Upper lobe of left lung (tissue), 6 donors: ENCODE data around the gene TSPAN2. TPM values are rescaled to one million over a fixed set of nuclear protein-coding genes. Genes with fewer than 3 reads are reported as not detected.

Source experiments
- ATAC-seq, 2 donors: fragments of 200-7000 bp; cut with Tn5 transposase; one replicate each; pipeline ENCODE4 v1.9.1; 2022; ENCODE audit warnings: mild to moderate bottlenecking in 2 of 2, moderate library complexity in 2 of 2; ENCODE audit not compliant: low FRiP score in 2 of 2
- DNase-seq, 2 donors: peaks; one replicate each; pipeline ENCODE4 v3.0.0-alpha.2; 2019 to 2020
- H3K27ac ChIP-seq, 4 donors: fragments of 200-600 bp; sonication (generic); one replicate each; pipeline ENCODE4 v1.5.1; 2016 to 2019
- H3K27me3 ChIP-seq, 4 donors: fragments of 200-600 bp; sonication (generic); one replicate each; pipeline ENCODE4 v1.5.1; 2017 to 2019
- H3K36me3 ChIP-seq, 4 donors: fragments of 200-600 bp; sonication (generic); one replicate each; pipeline ENCODE4 v1.5.1; 2016 to 2019
- H3K4me1 ChIP-seq, 4 donors: fragments of 200-600 bp; sonication (generic); one replicate each; pipeline ENCODE4 v1.5.1; 2018 to 2019
- H3K4me3 ChIP-seq, 4 donors: fragments of 200-600 bp; sonication (generic); one replicate each; pipeline ENCODE4 v1.5.1; 2017 to 2019; ENCODE audit warnings: mild to moderate bottlenecking in 2 of 4, moderate library complexity in 1 of 4
- H3K9me3 ChIP-seq, 4 donors: fragments of 200-600 bp; sonication (generic); one replicate each; pipeline ENCODE4 v1.5.1; 2018 to 2019
- EP300 ChIP-seq, 4 donors: sonication (generic); formaldehyde crosslinking; IDR thresholded peaks; one replicate each; pipeline ENCODE4 v1.5.1; 2017; ENCODE audit warnings: antibody characterized with exemption in 4 of 4, control low read depth in 2 of 4
- POLR2A ChIP-seq, 4 donors: fragments of 450-650 bp; IDR thresholded peaks; one replicate each; pipeline ENCODE4 v1.5.1; 2016 to 2017; ENCODE audit warnings: antibody characterized with exemption in 4 of 4, mild to moderate bottlenecking in 2 of 4
- POLR2AphosphoS5 ChIP-seq, 2 donors: sonication (generic); formaldehyde crosslinking; IDR thresholded peaks; one replicate each; pipeline ENCODE4 v1.5.1; 2017; ENCODE audit warnings: antibody characterized with exemption in 2 of 2
- WGBS, 2 donors: methylation state at CpG; one replicate each; pipeline ENCODE4 v1.1.5; 2017 to 2018; 5-methylcytosine and 5-hydroxymethylcytosine counted together
- total RNA-seq, 6 donors: library from RNA; depleted of rRNA in 4 of 6; stranded (reverse); fragments of >200 nt in 4 of 6; gene quantifications; one replicate each; pipeline versions ENCODE4 v1.1.0 to v1.2.1, GENCODE V29; 2016 to 2021
- TF ChIP-seq, protein P1 (sequence below), 6 experiments: fragments of 450-650 bp in 4 of 6; fragments of 200-600 bp in 2 of 6; sonication (generic) in 2 of 6; IDR thresholded peaks; one replicate each; pipeline ENCODE4 v1.5.1; 2016 to 2019; ENCODE audit warnings: antibody characterized with exemption in 6 of 6
- donor health status: DM: no; HTN: no; CAD: no; lungs with moderate emphysema.
- donor health status: DM: no; HTN: yes; CAD: no; lungs with severe emphysema.

TSPAN2 gene
- total RNA-seq, 6 donors from 2014 or later: 1.7 to 13.7 (median 4.5) TPM

DNA sequence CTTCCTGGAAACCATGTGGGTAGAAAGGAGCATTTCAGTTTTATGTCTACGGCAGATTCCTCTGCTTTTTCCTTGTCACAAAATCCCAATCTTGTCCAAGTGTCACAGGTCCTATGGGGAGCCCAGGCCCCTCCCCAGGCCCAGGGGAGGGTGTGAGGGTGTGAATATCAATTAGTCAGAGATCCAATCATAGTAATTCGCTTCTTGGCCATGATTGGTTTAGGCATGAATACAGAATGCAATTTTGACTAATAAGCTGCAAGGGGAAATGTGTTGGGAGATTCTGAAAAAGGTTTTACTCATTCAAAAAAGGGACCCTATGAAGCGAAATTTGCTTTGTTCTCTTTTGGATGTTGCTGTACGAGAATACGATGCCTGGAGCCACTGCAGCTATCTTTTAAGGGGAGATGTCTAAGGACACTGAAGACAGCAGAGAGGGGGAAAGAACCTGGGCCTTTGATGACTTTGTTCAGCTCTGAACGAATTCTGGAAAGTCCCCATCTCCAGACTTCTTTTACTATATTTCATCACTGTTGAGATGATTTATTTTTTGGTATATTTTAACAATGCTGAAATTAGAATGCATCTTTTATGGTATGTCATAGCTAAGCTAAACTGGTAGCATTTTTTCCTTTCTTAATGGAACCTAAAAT lies 18.2 kb downstream of the TSPAN2 start:
- no peak overlapping the region for H3K4me3 ChIP-seq
- ATAC-seq: no peak
- H3K9me3 ChIP-seq: no peaks in the 10 kb centered on the region
- DNase-seq: no peak
- 90 to 92% methylated on average over 6 of the region's 6 CpGs for WGBS, 2 donors
- peaks cover 0 to 16% (median 4%) of the 10 kb centered on the region in 4 donors for H3K4me1 ChIP-seq
- no peak overlapping the region for H3K27ac ChIP-seq
- H3K27me3 ChIP-seq: no peaks in the 10 kb centered on the region
- no peaks in the 10 kb centered on the region for H3K36me3 ChIP-seq
- TF ChIP-seq EP300 (IDR thresholded peaks at IDR 0.05) (no peak), POLR2A (IDR thresholded peaks at IDR 0.05) (no peak), POLR2AphosphoS5 (IDR thresholded peaks at IDR 0.05) (no peak)
- TF ChIP-seq, protein P1, sequence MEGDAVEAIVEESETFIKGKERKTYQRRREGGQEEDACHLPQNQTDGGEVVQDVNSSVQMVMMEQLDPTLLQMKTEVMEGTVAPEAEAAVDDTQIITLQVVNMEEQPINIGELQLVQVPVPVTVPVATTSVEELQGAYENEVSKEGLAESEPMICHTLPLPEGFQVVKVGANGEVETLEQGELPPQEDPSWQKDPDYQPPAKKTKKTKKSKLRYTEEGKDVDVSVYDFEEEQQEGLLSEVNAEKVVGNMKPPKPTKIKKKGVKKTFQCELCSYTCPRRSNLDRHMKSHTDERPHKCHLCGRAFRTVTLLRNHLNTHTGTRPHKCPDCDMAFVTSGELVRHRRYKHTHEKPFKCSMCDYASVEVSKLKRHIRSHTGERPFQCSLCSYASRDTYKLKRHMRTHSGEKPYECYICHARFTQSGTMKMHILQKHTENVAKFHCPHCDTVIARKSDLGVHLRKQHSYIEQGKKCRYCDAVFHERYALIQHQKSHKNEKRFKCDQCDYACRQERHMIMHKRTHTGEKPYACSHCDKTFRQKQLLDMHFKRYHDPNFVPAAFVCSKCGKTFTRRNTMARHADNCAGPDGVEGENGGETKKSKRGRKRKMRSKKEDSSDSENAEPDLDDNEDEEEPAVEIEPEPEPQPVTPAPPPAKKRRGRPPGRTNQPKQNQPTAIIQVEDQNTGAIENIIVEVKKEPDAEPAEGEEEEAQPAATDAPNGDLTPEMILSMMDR (IDR thresholded peaks at IDR 0.05): no peak

GRCh38 chr1:115069659-115070308 lies 19.5 kb downstream of the TSPAN2 start:
- peaks cover 0 to 16% (median 4%) of the 10 kb centered on the region in 4 donors for H3K4me1 ChIP-seq
- H3K27ac ChIP-seq: no peak overlapping the region
- ATAC-seq (no peak), DNase-seq (no peak)
- H3K27me3 ChIP-seq: no peaks in the 10 kb centered on the region
- no peaks in the 10 kb centered on the region for H3K36me3 ChIP-seq
- no peak overlapping the region for H3K4me3 ChIP-seq
- no peaks in the 10 kb centered on the region for H3K9me3 ChIP-seq
- 77 to 79% methylated on average over 7 of the region's 7 CpGs for WGBS, 2 donors
- no peak for TF ChIP-seq EP300 (IDR thresholded peaks at IDR 0.05)

GRCh38 chr1:115068826-115069585 lies 20.3 kb downstream of the TSPAN2 start:
- Histone ChIP-seq H3K27ac (no peak overlapping the region), H3K36me3 (no peaks in the 10 kb centered on the region), H3K9me3 (no peaks in the 10 kb centered on the region), H3K4me3 (no peak overlapping the region), H3K27me3 (no peaks in the 10 kb centered on the region), H3K4me1 (peaks cover 0 to 15% (median 4%) of the 10 kb centered on the region in 4 donors)
- TF ChIP-seq EP300 (IDR thresholded peaks at IDR 0.05) (no peak), POLR2A (IDR thresholded peaks at IDR 0.05) (no peak), POLR2AphosphoS5 (IDR thresholded peaks at IDR 0.05) (no peak)
- TF ChIP-seq, protein P1 (IDR thresholded peaks at IDR 0.05): no peak
- DNase-seq: no peak
- WGBS, 2 donors: 68 to 71% methylated on average over 8 to 12 of the region's 12 CpGs
- ATAC-seq: no peak

DNA sequence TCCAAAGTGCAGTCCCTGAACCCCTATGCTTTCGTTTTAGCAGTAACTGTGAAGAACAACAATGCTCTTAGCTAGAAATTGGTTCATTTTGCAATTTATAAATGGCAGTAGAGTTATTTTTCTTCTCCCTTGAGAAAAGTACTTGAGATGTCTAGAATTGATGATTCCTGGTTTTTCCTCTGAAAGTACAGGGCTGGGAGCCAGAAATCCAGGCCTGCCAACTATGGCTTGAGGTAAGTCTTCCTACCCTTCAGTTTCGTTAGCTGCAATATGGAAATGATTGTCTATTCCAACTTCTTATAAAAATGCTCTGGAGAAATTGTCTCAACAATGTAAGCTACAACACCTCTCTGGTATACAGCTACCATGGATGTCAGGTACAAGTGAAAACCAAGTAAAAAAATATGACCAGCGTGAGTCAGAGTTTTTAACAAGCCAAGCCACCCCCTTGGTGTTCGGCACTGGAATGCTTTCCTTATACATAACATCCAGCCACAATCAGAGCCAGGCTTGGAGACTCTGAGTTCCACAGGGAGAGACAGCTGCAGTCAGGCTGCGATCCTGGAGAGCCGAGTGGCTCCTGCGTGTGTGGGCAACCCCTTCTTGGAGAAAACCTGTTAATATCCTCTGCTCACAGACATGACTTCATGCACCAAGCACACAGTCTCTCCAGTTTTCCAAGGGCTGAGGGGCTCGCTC lies 22.0 kb downstream of the TSPAN2 start:
- H3K4me3 ChIP-seq: no peak overlapping the region
- 87 to 90% methylated on average over 5 to 8 of the region's 8 CpGs for WGBS, 2 donors
- no peaks in the 10 kb centered on the region for H3K9me3 ChIP-seq
- DNase-seq (no peak), ATAC-seq (no peak)
- TF ChIP-seq EP300 (IDR thresholded peaks at IDR 0.05): no peak
- TF ChIP-seq POLR2AphosphoS5 (IDR thresholded peaks at IDR 0.05): no peak
- TF ChIP-seq, protein P1 (IDR thresholded peaks at IDR 0.05): no peak
- TF ChIP-seq POLR2A (IDR thresholded peaks at IDR 0.05): no peak
- H3K4me1 ChIP-seq: peaks cover 4 to 13% (median 7%) of the 10 kb centered on the region in 4 donors
- H3K27ac ChIP-seq: no peak overlapping the region
- no peaks in the 10 kb centered on the region for H3K36me3 ChIP-seq
- no peaks in the 10 kb centered on the region for H3K27me3 ChIP-seq

DNA sequence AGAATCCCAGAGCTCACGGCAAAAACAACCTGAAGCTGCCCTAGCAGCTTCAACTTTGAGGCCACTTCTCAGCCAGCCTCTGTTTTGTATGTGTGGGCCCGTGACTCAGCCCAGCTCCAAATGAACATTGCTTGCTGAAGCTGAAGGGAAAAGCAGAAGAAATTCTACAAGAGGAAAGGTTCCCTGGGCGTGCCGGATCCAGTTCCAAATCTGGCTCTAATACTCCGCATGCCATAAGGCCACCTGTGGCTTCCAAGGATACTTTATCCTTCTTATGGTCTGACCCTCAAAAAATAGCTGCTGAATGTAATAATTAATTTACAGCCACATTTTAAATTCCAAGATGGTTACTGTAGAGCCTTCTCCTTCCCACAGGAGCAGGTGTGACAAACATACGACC lies 24.3 kb downstream of the TSPAN2 start:
- Histone ChIP-seq H3K27ac (no peak overlapping the region), H3K27me3 (no peaks in the 10 kb centered on the region), H3K4me1 (peaks cover 6 to 13% (median 11%) of the 10 kb centered on the region in 4 donors), H3K4me3 (no peak overlapping the region), H3K9me3 (no peaks in the 10 kb centered on the region), H3K36me3 (no peaks in the 10 kb centered on the region)
- ATAC-seq (no peak), DNase-seq (no peak)
- 95 to 98% methylated on average over 6 of the region's 6 CpGs for WGBS, 2 donors
- TF ChIP-seq POLR2A (IDR thresholded peaks at IDR 0.05): no peak
- TF ChIP-seq, protein P1 (IDR thresholded peaks at IDR 0.05): no peak
- no peak for TF ChIP-seq EP300 (IDR thresholded peaks at IDR 0.05)
- no peak for TF ChIP-seq POLR2AphosphoS5 (IDR thresholded peaks at IDR 0.05)
